GM20000 (cell line): ENCODE measurements around the gene ARMH3.

ENCODE experiments used
- DNase-seq: peaks from one replicate; pipeline ENCODE4 v3.0.0; 2012; ENCODE audit warnings: low spot score
- TF ChIP-seq, protein P1 (sequence below): IDR thresholded peaks from 2 replicates; pipeline ENCODE4 v1.5.1; 2012; ENCODE audit warnings: mild to moderate bottlenecking, control low read depth; ENCODE audit errors: extremely low read depth, missing control alignments

The ARMH3 gene

DNA sequence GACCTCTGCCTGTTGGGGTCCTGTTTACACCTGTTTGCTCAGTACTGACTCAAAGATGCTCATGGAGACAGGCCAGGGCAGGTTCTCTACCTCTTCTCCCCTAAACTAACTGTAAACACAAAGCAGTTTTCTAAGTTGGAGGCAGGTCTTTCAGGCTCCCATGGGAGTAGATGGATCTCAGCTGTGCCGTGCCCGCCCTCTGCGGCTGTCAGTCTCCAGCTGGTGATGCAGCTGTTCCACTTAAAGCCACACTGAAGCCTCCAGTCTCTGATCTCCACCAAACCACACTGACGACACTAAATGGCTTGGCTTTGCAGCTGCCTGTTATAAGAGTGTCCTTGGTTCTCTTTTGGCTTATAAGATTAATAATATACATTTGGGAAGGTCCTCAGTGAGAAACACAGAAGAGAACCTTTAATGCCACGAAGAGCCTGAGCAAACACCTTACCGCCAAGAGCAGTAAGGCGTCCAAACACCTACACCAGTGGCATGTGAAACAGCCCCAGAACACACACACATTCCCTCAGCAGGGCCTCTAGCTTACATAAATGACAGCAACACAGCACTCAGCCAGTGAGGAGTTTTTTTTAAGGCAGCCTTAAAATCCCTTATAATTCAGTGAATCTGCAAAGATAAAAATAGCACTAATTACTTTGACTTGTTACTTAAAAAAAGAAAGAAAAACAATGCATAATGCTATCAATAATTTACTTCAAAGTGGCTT, 152.0 kb downstream of the ARMH3 start:
- TF ChIP-seq, protein P1, sequence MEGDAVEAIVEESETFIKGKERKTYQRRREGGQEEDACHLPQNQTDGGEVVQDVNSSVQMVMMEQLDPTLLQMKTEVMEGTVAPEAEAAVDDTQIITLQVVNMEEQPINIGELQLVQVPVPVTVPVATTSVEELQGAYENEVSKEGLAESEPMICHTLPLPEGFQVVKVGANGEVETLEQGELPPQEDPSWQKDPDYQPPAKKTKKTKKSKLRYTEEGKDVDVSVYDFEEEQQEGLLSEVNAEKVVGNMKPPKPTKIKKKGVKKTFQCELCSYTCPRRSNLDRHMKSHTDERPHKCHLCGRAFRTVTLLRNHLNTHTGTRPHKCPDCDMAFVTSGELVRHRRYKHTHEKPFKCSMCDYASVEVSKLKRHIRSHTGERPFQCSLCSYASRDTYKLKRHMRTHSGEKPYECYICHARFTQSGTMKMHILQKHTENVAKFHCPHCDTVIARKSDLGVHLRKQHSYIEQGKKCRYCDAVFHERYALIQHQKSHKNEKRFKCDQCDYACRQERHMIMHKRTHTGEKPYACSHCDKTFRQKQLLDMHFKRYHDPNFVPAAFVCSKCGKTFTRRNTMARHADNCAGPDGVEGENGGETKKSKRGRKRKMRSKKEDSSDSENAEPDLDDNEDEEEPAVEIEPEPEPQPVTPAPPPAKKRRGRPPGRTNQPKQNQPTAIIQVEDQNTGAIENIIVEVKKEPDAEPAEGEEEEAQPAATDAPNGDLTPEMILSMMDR: no peak
- DNase-seq: peak; percentile 65

DNA sequence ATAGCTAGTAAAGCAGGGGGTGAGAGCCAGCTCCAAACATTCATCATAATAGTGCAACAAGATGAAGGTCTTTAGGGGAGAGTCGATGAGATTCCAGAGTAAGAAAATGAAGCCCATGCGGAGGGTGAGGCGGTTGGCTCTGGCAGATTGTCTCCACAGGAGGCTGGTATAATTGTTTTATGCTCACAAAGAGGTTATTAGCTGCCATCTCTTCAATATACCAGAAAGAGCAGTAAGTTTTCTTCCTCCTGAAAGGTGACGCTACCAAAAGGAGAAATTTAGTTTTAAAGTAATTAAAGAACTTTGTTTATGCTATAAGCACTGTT, 153.2 kb downstream of the ARMH3 start:
- TF ChIP-seq, protein P1: no peak

DNA sequence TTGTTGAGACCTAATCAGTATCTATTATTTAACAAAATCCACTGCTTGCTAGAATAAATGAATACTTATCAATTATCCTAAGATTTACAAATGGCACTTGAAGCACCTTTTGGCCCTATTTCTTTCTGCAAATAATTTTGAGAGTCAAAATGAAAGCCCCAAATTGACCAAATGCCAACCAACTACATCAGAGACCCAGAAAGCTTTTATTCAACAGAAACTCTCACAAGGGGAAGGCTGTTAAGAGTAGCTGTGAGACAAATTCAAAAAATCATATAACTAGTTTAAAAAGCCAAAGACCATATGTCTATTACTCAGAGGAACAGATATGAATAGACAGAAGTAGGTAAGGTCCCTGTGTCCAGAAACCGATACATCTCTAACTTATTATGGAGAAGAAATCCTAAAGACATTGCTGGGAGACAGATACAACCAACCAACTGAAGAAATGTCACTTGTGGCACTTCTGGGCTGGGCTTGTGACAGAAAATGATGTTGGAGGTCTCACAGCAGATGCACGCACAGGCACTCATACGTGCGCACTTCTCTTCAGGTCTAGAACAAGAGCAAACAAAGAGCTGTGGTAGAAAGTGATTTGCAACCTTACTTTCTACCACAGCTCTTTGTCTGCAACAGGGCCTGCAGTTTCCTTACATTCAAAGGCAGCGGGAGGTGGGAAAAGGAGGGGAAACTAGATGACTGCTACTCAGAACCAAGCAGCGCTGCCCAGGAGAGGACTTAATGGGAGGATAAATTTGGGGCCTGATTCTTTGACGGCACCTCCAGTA, 153.7 kb downstream of the ARMH3 start:
- DNase-seq: peak; percentile 26
- TF ChIP-seq, protein P1: no peak

More for the DNA sequence above, 153.2 kb downstream of the ARMH3 start:
- no peak for DNase-seq

DNA sequence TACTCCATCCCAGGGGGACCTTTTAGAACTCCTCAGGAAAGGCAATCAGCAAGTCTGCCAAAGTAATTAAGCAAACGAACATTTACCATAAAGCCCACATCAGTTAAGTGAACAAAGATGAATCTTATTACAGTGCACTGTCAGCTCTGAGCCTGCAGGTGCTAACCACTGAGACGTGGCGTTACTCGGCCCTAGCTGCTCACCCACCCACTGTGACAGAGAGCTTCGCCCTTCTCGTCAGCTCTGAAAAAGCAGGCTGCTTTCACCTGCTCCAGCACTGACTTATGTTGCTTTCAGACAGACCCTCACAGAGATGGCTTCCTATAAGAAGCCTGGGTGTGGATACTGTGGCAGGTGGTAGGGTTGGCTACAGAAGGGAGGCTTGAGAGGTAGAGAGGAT, 154.6 kb downstream of the ARMH3 start:
- DNase-seq: peak; percentile 68
- TF ChIP-seq, protein P1: no peak

DNA sequence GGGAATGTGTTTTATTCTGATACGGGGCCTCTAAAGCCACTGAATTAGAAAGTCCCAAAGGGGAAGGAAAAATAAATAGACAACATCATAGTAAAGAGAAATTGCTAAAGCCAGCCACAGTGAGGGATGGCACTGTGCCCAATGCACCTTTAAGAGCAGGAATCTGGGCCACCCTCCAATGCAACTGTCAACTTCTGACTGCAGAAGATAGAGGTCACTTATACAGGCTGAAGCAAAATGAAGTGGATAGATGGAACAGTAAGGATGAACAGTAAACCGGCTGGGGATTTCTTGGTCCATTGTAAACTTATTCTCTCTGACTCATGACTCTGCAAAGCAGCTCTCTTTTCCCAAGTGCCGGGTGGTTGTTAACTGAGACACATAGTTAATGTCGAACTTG, 158.3 kb downstream of the ARMH3 start:
- TF ChIP-seq, protein P1: no peak
- no peak for DNase-seq

DNA sequence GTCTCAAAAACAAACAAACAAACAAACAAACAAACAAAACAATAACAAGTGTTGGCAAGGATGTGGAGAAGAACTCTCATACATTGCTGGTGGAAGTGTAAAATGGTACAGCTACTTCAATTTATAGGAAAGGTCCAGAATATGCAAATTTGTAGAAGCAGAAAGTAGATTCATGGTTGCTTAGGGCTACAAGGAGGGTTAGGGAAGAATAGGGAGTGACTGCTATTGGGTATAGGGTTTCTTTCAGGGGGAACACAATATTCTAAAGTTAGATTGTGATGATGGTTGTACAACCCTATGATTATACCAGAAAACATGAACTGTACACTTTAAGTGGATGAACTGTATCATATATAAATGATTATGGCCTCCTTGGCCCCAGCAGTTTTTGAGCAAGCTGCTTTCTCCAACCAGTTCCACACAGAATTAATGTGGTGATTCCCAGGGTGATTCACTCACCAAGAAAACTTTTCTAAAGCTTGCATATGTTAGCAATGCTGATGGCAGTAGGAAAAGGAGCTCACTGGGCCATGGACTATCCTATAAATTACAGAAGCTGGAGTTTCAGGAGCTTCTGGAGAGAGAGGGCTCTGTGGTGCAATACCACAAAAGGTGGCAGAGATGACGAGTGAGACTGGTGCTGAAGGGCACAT, 159.6 kb downstream of the ARMH3 start:
- no peak for DNase-seq
- TF ChIP-seq, protein P1: no peak

DNA sequence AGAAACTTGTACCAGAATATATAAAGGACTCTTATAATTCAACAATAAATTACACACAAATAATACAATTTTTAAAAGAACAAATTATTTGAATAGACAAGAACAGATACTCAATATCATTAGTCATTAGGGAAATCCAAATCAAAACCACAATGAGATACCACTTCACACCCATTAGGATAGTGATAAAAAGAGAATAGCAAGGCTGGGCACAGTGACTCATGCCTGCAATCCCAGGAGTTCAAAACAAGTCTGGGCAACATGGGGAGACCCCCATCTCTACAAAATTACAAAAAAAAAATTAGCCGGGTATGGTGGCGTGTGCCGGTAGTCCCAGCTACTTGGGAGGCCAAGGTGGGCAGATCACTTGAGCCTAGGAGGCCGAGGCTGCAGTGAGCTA, 160.2 kb downstream of the ARMH3 start:
- TF ChIP-seq, protein P1: no peak

More for the DNA sequence above, 160.2 kb downstream of the ARMH3 start:
- DNase-seq: no peak
